Tibial nerve (tissue), 4 donors: ENCODE measurements around the gene SPATA21. TPM values are rescaled to one million over a fixed set of nuclear protein-coding genes. Genes with fewer than 3 reads are reported as not detected.

Experiments
- DNase-seq, 2 donors: peaks; one replicate each; pipeline ENCODE4 v3.0.0-alpha.2; 2019; ENCODE audit warnings: low spot score in 2 of 2
- H3K27ac ChIP-seq, 4 donors: fragments of 200-600 bp; sonication (generic) in 3 of 4; one replicate each; pipeline ENCODE4 v1.5.1; 2017 to 2019; ENCODE audit warnings: mild to moderate bottlenecking in 1 of 4
- H3K27me3 ChIP-seq, 2 donors: fragments of 200-600 bp; sonication (generic) in 1 of 2; one replicate each; pipeline versions ENCODE4 v1.5.1 to v1.6.0; 2017 to 2019
- H3K36me3 ChIP-seq, 3 donors: fragments of 200-600 bp; sonication (generic); one replicate each; pipeline ENCODE4 v1.5.1; 2018 to 2019
- H3K4me1 ChIP-seq, 4 donors: fragments of 200-600 bp; sonication (generic) in 3 of 4; one replicate each; pipeline ENCODE4 v1.5.1; 2017 to 2019
- H3K4me3 ChIP-seq, 4 donors: fragments of 200-600 bp; sonication (generic) in 3 of 4; one replicate each; pipeline ENCODE4 v1.5.1; 2017 to 2019; ENCODE audit warnings: mild to moderate bottlenecking in 1 of 4, moderate library complexity in 1 of 4
- H3K9me3 ChIP-seq, 4 donors: fragments of 200-600 bp; sonication (generic) in 3 of 4; one replicate each; pipeline ENCODE4 v1.5.1; 2017 to 2019
- EP300 ChIP-seq, 2 donors: sonication (generic); formaldehyde crosslinking; IDR thresholded peaks; one replicate each; pipeline ENCODE4 v1.6.1; 2017; ENCODE audit warnings: antibody characterized with exemption in 2 of 2, mild to moderate bottlenecking in 1 of 2
- POLR2A ChIP-seq, 2 donors: fragments of 450-650 bp; IDR thresholded peaks; one replicate each; pipeline ENCODE4 v1.6.1; 2017; ENCODE audit warnings: antibody characterized with exemption in 2 of 2, mild to moderate bottlenecking in 2 of 2, moderate library complexity in 2 of 2
- WGBS, 2 donors: methylation state at CpG; one replicate each; pipeline ENCODE4 v1.1.5; 2018; 5-methylcytosine and 5-hydroxymethylcytosine counted together
- total RNA-seq, 4 donors: library from RNA; depleted of rRNA; stranded (reverse); fragments of >200 nt; gene quantifications; one replicate each; pipeline ENCODE4 v1.1.0, GENCODE V29; 2016
- TF ChIP-seq, protein P1 (sequence below), 5 experiments: fragments of 200-600 bp in 3 of 5; fragments of 450-650 bp in 2 of 5; sonication (generic) in 3 of 5; IDR thresholded peaks; one replicate each; pipeline ENCODE4 v1.5.1; 2016 to 2019; ENCODE audit warnings: antibody characterized with exemption in 5 of 5, mild to moderate bottlenecking in 3 of 5, moderate library complexity in 2 of 5

The SPATA21 gene
- total RNA-seq, 4 donors from 2014 or later: not detected

DNA sequence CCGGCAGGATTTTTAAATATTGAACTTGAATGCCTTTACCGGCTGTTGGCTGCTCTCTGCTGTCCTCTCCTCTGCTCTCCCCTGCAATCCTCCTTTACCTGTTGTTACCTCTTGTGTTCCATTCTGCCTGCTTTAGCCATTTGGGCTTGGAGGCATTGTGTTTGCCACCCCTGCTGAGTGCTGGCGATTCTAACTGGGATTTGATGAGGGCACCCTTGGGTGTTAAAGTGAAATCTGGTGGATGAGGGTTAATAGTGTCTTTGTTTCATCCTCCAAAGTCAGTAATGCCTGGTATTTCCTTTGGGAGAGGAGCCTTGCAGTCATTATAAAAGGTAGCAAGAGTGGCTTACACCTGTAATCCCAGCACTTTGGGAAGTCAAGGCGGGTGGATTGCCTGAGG is 60.3 kb downstream of the SPATA21 start:
- no peak overlapping the region for H3K4me3 ChIP-seq
- peaks cover 0 to 60% (median 38%) of the 10 kb centered on the region in 4 donors for H3K4me1 ChIP-seq
- H3K27ac ChIP-seq: no peak overlapping the region
- WGBS, 2 donors: 74 to 78% methylated on average over 4 of the region's 4 CpGs
- TF ChIP-seq POLR2A (IDR thresholded peaks at IDR 0.05) (no peak), EP300 (IDR thresholded peaks at IDR 0.05) (no peak)
- TF ChIP-seq, protein P1, sequence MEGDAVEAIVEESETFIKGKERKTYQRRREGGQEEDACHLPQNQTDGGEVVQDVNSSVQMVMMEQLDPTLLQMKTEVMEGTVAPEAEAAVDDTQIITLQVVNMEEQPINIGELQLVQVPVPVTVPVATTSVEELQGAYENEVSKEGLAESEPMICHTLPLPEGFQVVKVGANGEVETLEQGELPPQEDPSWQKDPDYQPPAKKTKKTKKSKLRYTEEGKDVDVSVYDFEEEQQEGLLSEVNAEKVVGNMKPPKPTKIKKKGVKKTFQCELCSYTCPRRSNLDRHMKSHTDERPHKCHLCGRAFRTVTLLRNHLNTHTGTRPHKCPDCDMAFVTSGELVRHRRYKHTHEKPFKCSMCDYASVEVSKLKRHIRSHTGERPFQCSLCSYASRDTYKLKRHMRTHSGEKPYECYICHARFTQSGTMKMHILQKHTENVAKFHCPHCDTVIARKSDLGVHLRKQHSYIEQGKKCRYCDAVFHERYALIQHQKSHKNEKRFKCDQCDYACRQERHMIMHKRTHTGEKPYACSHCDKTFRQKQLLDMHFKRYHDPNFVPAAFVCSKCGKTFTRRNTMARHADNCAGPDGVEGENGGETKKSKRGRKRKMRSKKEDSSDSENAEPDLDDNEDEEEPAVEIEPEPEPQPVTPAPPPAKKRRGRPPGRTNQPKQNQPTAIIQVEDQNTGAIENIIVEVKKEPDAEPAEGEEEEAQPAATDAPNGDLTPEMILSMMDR (IDR thresholded peaks at IDR 0.05): no peak
- H3K36me3 ChIP-seq: peaks cover 0 to 7% (median 0%) of the 10 kb centered on the region in 3 donors
- H3K9me3 ChIP-seq: no peaks in the 10 kb centered on the region
- H3K27me3 ChIP-seq: no peaks in the 10 kb centered on the region
- DNase-seq: no peak

DNA sequence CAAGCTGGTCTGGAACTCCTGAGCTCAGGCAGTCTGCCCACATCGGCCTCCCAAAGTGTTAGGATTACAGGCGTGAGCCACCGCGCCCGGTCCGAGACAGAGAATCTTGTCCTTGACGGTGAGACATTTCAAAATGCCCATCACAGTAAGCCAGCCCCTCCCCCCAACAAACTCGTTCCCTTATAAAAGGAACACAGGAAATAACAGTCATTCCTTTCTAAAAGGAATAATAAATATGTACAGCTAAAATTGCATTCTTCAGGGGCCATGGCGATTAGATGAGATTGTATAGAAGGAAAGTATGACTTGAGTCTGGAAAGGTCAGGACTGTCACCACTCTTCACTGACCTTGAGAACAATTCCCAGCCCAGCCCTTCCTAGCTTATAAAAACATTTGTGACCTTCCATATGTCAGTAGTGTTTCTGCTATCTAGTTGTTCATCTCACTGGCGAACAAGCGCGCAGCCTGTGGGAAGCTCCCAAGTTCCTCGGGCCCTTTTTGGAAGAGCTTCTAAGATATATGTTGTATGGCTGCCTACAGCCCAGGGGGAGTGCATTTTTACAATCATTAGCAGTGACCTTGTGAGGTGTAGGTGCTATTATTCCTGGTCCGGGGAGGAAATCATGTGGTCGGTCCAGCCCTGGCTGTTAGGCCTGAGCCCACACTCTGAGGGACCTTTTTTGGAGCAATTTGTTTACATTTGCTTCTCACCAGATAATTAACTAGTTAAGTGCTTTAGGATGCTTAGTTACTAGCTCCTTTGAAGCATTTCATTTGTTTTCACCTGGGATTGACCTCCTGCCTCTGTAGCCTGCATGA is 61.5 kb downstream of the SPATA21 start:
- DNase-seq: no peak
- TF ChIP-seq POLR2A (IDR thresholded peaks at IDR 0.05): no peak
- no peak for TF ChIP-seq EP300 (IDR thresholded peaks at IDR 0.05)
- TF ChIP-seq, protein P1 (IDR thresholded peaks at IDR 0.05): no peak
- WGBS, 2 donors: 49% methylated on average over 15 of the region's 15 CpGs
- H3K27me3 ChIP-seq: no peaks in the 10 kb centered on the region
- peaks cover 0 to 71% (median 38%) of the 10 kb centered on the region in 4 donors for H3K4me1 ChIP-seq
- peak overlapping the region in 2 of 4 donors; percentile 51 to 58 for H3K27ac ChIP-seq
- H3K36me3 ChIP-seq: peaks cover 0 to 5% (median 0%) of the 10 kb centered on the region in 3 donors
- H3K4me3 ChIP-seq: no peak overlapping the region
- H3K9me3 ChIP-seq: no peaks in the 10 kb centered on the region

DNA sequence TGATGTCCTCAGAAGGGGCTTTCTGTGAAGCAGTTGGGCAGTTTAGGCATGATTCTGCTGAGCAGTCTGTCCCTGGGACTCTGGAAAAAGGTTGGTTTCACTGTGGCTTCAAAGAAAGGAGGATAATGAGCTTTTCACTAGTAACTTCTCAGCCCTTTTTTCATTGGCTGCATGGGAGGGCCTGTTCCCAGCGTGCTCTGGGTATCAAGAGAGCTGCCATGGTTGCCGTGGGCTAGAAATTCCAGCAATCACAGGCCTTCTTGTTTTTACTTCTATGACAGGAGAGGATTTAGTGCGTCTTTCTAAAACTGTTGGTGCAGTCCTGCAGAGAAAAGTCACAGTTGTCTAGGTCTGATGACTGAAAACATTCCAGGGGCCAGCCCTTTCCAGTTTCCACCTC is 63.0 kb downstream of the SPATA21 start:
- H3K27me3 ChIP-seq: no peaks in the 10 kb centered on the region
- peaks cover 0 to 85% (median 40%) of the 10 kb centered on the region in 4 donors for H3K4me1 ChIP-seq
- no peaks in the 10 kb centered on the region for H3K9me3 ChIP-seq
- no peak for TF ChIP-seq EP300 (IDR thresholded peaks at IDR 0.05)
- TF ChIP-seq POLR2A (IDR thresholded peaks at IDR 0.05): no peak
- TF ChIP-seq, protein P1 (IDR thresholded peaks at IDR 0.05): no peak
- 45 to 55% methylated on average over 3 of the region's 3 CpGs for WGBS, 2 donors
- H3K36me3 ChIP-seq: peaks cover 0 to 5% (median 0%) of the 10 kb centered on the region in 3 donors
- DNase-seq: no peak
- no peak overlapping the region for H3K4me3 ChIP-seq
- H3K27ac ChIP-seq: peak overlapping the region in 2 of 4 donors; percentile 13 to 17

DNA sequence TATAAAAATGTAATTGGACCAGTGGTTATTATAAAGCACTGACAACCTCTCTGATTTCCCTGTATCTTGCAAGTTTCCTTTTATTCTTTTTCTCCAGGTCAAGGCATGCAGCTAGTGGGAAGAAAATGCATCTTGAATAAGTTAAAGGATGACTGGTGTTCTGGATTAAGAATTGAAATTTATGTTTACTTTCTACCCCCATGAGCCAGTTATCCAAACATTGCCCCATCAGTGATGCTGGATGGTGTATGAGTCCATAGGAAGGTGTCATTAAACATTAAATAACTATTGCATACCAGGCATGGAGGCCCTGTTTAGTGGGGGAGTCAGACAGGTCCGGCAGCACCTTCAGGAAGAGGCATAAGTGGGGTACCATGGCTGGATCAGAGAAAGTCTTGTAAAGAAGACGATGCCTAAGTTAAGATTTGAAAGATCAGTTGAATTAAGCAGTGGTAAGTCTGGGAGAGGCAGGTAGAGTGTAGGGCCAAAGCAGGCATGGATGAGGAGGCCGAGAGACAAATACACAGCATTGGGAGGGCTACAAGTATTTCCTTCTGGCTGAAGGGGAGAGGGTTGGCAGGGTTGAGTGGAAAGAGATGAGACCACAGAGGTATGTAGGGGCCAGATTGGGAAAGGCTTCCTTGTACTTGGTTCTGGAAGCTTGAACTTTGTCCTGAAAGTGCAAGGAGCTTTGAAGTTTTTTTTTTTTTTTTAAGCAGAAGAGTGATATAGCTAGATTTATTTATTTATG is 64.5 kb downstream of the SPATA21 start:
- TF ChIP-seq POLR2A (IDR thresholded peaks at IDR 0.05): no peak
- Histone ChIP-seq H3K9me3 (no peaks in the 10 kb centered on the region), H3K27ac (no peak overlapping the region), H3K27me3 (no peaks in the 10 kb centered on the region), H3K4me3 (no peak overlapping the region), H3K36me3 (no peaks in the 10 kb centered on the region), H3K4me1 (peaks cover 0 to 93% (median 47%) of the 10 kb centered on the region in 4 donors)
- 81 to 83% methylated on average over 3 of the region's 3 CpGs for WGBS, 2 donors
- DNase-seq: no peak

DNA sequence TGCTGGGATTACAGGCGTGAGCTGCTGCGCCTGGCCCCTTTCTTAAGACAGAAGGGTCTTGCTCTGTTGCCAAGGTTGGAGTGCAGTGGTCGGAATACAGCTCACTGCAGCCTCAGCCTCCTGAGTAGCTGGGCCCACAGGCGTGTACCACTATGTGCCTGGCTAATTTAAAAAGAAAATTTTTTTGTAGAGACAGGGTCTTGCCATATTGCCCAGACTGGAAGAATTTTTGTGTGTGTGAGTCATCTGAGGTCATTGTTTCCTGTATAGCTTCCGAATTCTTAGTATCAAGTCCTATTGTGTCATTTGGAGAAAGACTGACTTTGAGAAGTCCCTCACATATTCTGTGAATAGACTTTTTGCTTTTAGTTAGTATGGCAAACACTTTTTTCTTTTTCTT is 65.5 kb downstream of the SPATA21 start:
- H3K4me1 ChIP-seq: peaks cover 0 to 83% (median 45%) of the 10 kb centered on the region in 4 donors
- 71 to 72% methylated on average over 5 of the region's 5 CpGs for WGBS, 2 donors

More for the DNA sequence above, 65.5 kb downstream of the SPATA21 start:
- Histone ChIP-seq H3K36me3 (no peaks in the 10 kb centered on the region), H3K9me3 (no peaks in the 10 kb centered on the region), H3K27ac (no peak overlapping the region), H3K4me3 (no peak overlapping the region), H3K27me3 (no peaks in the 10 kb centered on the region)
- DNase-seq: no peak
- TF ChIP-seq EP300 (IDR thresholded peaks at IDR 0.05): no peak
- TF ChIP-seq, protein P1 (IDR thresholded peaks at IDR 0.05): no peak
- TF ChIP-seq POLR2A (IDR thresholded peaks at IDR 0.05): no peak
